Astrocyte of the spinal cord (primary cell): ENCODE measurements around the gene TRIM24.

Experiments used
- DNase-seq: peaks from one replicate; pipeline ENCODE4 v3.0.0; 2011; ENCODE audit warnings: low read depth, low spot score
- H3K4me3 ChIP-seq: 2 replicates; pipeline ENCODE4 v1.5.1; 2011; ENCODE audit warnings: low read depth, mild to moderate bottlenecking, low read length, moderate library complexity
- CTCF ChIP-seq: IDR thresholded peaks from 2 replicates; pipeline ENCODE4 v1.5.1; 2012; ENCODE audit warnings: low read depth, mild to moderate bottlenecking, low read length, inconsistent platforms
- in situ Hi-C: cut with HindIII; loops from 2 replicates; pipeline ENCODE4 v1.10.0; 2017; ENCODE audit warnings: low sequenced_read_pairs

The TRIM24 gene

GRCh38 chr7:138568655-138569054 is 108.6 kb downstream of the TRIM24 start:
- in situ Hi-C loops, result no loop called here
- TF ChIP-seq CTCF, result no peak
- H3K4me3 ChIP-seq, result no peak overlapping the region
- no peak for DNase-seq

GRCh38 chr7:138569418-138569817 is 109.4 kb downstream of the TRIM24 start:
- no peak for TF ChIP-seq CTCF
- in situ Hi-C loops, result no loop called here
- no peak for DNase-seq
- no peak overlapping the region for H3K4me3 ChIP-seq

GRCh38 chr7:138570715-138571114 is 110.7 kb downstream of the TRIM24 start:
- in situ Hi-C loops, result no loop called here
- TF ChIP-seq CTCF, result no peak
- no peak for DNase-seq
- no peak overlapping the region for H3K4me3 ChIP-seq

GRCh38 chr7:138573741-138574140 is 113.7 kb downstream of the TRIM24 start:
- H3K4me3 ChIP-seq, result no peak overlapping the region
- no peak for TF ChIP-seq CTCF
- DNase-seq, result no peak
- in situ Hi-C loops, result no loop called here

- no peak for TF ChIP-seq CTCF
- in situ Hi-C loops, result no loop called here
- H3K4me3 ChIP-seq, result no peak overlapping the region
- DNase-seq, result no peak
Measured at GRCh38 chr7:138575897-138576428, 115.9 kb downstream of the TRIM24 start.

GRCh38 chr7:138579136-138579535 is 119.1 kb downstream of the TRIM24 start:
- no peak overlapping the region for H3K4me3 ChIP-seq
- DNase-seq, result no peak
- TF ChIP-seq CTCF, result no peak
- in situ Hi-C loops, result no loop called here

- TF ChIP-seq CTCF, result no peak
- in situ Hi-C loops, result no loop called here
- H3K4me3 ChIP-seq, result no peak overlapping the region
- DNase-seq, result no peak
Measured at GRCh38 chr7:138579671-138580070, 119.6 kb downstream of the TRIM24 start.
